Measurements from ENCODE around the gene C1QC.

Gene C1QC

DNA sequence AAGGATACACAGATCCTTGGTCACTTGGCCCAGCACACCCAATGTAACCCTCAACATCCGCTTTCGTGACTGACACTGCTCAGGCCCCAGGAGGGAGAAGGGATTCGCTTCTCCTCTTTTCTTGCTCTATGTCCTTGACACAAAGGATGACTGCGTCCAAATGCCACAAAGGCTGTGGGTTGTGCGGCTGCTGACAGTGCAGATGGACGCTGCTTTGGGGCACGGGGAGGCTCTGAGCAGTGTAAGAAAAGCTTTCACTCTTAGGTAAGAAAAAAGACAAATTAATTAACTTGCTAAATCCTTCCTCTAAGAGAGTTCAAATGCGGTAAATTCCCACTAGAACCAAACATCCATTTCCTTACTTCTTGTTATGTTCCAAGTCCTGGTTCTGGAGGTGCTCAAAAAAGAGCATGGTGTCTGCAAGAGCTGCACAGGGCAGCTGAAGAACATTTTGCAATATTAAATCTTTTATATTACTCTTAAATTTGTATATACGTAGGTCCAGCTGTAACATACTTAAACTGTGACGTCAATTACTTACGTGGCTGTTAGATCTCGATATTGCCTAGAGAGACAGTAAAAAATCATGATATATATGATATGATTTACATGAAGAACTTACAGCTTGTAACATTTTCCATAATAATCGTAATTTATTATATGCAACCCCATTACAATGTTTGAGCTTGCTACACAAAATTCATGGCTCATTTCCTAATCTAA lies 47.8 kb downstream of the C1QC start:
- no peak for DNase-seq (ENCODE audit: low read depth, low spot score)
- in situ Hi-C loops (cut with HindIII; ENCODE audit: low sequenced_read_pairs): no loop called here
- TF ChIP-seq, protein P1, sequence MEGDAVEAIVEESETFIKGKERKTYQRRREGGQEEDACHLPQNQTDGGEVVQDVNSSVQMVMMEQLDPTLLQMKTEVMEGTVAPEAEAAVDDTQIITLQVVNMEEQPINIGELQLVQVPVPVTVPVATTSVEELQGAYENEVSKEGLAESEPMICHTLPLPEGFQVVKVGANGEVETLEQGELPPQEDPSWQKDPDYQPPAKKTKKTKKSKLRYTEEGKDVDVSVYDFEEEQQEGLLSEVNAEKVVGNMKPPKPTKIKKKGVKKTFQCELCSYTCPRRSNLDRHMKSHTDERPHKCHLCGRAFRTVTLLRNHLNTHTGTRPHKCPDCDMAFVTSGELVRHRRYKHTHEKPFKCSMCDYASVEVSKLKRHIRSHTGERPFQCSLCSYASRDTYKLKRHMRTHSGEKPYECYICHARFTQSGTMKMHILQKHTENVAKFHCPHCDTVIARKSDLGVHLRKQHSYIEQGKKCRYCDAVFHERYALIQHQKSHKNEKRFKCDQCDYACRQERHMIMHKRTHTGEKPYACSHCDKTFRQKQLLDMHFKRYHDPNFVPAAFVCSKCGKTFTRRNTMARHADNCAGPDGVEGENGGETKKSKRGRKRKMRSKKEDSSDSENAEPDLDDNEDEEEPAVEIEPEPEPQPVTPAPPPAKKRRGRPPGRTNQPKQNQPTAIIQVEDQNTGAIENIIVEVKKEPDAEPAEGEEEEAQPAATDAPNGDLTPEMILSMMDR (IDR thresholded peaks at IDR 0.05; ENCODE audit: low read depth, low read length): no peak
- H3K4me3 ChIP-seq (ENCODE audit: low read depth, low read length): no peak overlapping the region

DNA sequence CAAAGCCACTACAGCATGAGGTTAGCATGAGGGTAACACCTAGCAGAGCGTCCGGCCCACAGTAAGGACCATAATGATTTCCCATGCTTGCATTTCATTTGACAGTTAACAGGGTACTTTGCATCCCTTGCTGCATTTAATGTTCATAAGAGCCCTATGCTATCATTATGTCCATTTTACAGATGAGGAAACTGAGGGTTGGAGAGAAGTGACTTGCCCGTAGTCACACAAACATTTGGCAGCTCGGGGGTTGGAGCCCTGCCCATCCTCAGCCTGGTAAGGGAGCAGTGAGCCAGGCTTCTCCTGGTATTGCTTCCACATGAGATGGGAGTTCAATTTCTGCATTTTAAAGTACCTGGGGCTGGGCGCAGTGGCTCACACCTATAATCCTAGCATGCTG lies 50.7 kb downstream of the C1QC start:
- TF ChIP-seq, protein P1 (IDR thresholded peaks at IDR 0.05; ENCODE audit: low read depth, low read length): no peak
- in situ Hi-C loops (cut with HindIII; ENCODE audit: low sequenced_read_pairs): no loop called here
- no peak for DNase-seq (ENCODE audit: low read depth, low spot score)
- H3K4me3 ChIP-seq (ENCODE audit: low read depth, low read length): no peak overlapping the region

DNA sequence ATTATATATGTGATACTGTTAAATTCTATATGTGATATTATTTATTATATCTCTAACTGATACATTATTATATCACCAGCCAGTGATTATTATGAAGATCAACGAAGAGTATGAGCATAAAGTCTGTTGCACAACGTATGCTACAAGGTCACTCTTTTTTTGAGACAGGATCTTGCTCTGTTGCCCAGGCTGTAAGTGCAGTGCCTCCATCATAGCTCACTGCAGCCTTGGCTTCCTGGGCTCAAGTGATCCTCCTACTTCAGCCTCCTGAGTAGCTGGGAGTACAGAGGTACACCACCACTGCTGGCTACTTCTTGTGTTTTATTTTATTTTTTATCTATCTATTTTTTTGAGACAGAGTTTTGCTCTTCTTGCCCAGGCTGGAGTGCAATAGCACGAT lies 53.2 kb downstream of the C1QC start:
- TF ChIP-seq, protein P1 (IDR thresholded peaks at IDR 0.05; ENCODE audit: low read depth, low read length): no peak
- in situ Hi-C loops (cut with HindIII; ENCODE audit: low sequenced_read_pairs): no loop called here
- no peak for DNase-seq (ENCODE audit: low read depth, low spot score)
- H3K4me3 ChIP-seq (ENCODE audit: low read depth, low read length): no peak overlapping the region

Measured in astrocyte of the spinal cord (primary cell).